ENCODE measurements around the gene HELZ. TPM values are rescaled to one million over a fixed set of nuclear protein-coding genes. Genes with fewer than 3 reads are reported as not detected.
A peak's percentile ranks its signal among the peaks of the same experiment; 100 is the strongest.

The HELZ gene, protein sequence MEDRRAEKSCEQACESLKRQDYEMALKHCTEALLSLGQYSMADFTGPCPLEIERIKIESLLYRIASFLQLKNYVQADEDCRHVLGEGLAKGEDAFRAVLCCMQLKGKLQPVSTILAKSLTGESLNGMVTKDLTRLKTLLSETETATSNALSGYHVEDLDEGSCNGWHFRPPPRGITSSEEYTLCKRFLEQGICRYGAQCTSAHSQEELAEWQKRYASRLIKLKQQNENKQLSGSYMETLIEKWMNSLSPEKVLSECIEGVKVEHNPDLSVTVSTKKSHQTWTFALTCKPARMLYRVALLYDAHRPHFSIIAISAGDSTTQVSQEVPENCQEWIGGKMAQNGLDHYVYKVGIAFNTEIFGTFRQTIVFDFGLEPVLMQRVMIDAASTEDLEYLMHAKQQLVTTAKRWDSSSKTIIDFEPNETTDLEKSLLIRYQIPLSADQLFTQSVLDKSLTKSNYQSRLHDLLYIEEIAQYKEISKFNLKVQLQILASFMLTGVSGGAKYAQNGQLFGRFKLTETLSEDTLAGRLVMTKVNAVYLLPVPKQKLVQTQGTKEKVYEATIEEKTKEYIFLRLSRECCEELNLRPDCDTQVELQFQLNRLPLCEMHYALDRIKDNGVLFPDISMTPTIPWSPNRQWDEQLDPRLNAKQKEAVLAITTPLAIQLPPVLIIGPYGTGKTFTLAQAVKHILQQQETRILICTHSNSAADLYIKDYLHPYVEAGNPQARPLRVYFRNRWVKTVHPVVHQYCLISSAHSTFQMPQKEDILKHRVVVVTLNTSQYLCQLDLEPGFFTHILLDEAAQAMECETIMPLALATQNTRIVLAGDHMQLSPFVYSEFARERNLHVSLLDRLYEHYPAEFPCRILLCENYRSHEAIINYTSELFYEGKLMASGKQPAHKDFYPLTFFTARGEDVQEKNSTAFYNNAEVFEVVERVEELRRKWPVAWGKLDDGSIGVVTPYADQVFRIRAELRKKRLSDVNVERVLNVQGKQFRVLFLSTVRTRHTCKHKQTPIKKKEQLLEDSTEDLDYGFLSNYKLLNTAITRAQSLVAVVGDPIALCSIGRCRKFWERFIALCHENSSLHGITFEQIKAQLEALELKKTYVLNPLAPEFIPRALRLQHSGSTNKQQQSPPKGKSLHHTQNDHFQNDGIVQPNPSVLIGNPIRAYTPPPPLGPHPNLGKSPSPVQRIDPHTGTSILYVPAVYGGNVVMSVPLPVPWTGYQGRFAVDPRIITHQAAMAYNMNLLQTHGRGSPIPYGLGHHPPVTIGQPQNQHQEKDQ (N-terminal part only)
- 58.8 TPM for total RNA-seq
- polyA plus RNA-seq (ENCODE audit: insufficient read depth, low read depth, low replicate concordance) = 2.8 TPM
- long read RNA-seq, donor 1, partial matches to known transcripts = 0 of 1 reads
- long read RNA-seq, donor 1, other reads (novel, unspliced or antisense) = 0 of 1 reads
- long read RNA-seq, donor 2 = 0 reads
- long read RNA-seq, donor 3, partial matches to known transcripts = 15 of 16 reads
- long read RNA-seq, donor 3, other reads (novel, unspliced or antisense) = 0 of 16 reads
- long read RNA-seq, donor 4, partial matches to known transcripts = 5 of 5 reads
- long read RNA-seq, donor 4, other reads (novel, unspliced or antisense) = 0 of 5 reads
- long read RNA-seq, donor 5 = 0 reads
- long read RNA-seq, donor 6 = 0 reads
- long read RNA-seq, donor 7, partial matches to known transcripts = 5 of 15 reads
- long read RNA-seq, donor 7, other reads (novel, unspliced or antisense) = 6 of 15 reads
- long read RNA-seq, donor 8, partial matches to known transcripts = 5 of 6 reads
- long read RNA-seq, donor 8, other reads (novel, unspliced or antisense) = 0 of 6 reads
- long read RNA-seq, donor 9, partial matches to known transcripts = 0 of 1 reads
- long read RNA-seq, donor 9, other reads (novel, unspliced or antisense) = 0 of 1 reads
- long read RNA-seq, donor 10 = 0 reads

DNA sequence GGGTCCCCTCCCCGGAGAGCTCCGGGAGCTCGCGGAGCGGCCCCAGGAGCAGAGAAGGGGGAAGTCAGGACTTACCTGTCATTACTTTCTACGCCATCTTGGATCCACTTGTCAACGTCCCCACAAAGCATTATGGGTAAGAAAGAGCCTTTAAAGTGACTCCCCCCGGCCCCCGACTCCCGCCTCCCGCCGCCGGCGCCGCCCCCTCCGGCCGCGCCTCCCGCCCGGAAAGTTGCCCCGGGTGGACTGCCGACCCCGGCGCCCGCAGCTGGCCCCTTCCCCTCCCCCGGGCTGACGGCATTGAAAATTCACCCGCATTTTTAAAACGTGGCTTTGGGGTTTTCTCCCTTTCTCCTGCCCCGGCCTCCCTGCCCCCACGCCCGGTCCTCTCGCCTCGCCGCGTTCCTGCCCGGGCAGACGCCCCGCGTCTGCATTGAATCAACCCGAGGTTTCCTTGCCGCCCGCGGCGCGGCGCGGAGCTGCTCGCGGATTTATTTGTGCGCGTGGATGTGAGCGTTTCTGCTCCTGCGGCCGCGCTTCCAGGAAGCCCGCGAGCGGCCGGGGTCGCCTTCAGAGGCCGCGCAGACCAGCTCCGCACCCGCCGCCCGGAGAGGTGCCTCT lies at the start of gene HELZ:
TSS of gene HELZ (minus strand) at position 124 of the 621 bp plus-strand sequence. CDS start 26,392 bp downstream, outside the sequence.
- TF ChIP-seq, protein P1, sequence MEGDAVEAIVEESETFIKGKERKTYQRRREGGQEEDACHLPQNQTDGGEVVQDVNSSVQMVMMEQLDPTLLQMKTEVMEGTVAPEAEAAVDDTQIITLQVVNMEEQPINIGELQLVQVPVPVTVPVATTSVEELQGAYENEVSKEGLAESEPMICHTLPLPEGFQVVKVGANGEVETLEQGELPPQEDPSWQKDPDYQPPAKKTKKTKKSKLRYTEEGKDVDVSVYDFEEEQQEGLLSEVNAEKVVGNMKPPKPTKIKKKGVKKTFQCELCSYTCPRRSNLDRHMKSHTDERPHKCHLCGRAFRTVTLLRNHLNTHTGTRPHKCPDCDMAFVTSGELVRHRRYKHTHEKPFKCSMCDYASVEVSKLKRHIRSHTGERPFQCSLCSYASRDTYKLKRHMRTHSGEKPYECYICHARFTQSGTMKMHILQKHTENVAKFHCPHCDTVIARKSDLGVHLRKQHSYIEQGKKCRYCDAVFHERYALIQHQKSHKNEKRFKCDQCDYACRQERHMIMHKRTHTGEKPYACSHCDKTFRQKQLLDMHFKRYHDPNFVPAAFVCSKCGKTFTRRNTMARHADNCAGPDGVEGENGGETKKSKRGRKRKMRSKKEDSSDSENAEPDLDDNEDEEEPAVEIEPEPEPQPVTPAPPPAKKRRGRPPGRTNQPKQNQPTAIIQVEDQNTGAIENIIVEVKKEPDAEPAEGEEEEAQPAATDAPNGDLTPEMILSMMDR (IDR thresholded peaks at IDR 0.05; ENCODE audit: borderline replicate concordance, extremely low read depth, insufficient read depth) = no peak
- Histone ChIP-seq H3K27ac (ENCODE audit: low read depth in 2 of 2, low read length in 2 of 2) (peak within 1 kb of the TSS; percentile 84 to 92), H3K9ac (ENCODE audit: low read length in 3 of 3) (peak within 1 kb of the TSS; percentile 16 to 92 (median 82)), H3K36me3 (ENCODE audit: control insufficient read depth in 2 of 3, insufficient read depth in 3 of 3, low read length in 3 of 3) (no peaks in the 10 kb centered on the region), H3K4me1 (ENCODE audit: control insufficient read depth in 2 of 3, insufficient read depth in 2 of 3, low read depth in 1 of 3, low read length in 3 of 3) (peaks cover 0 to 19% (median 6%) of the 10 kb centered on the region in 3 donors), H3K27me3 (ENCODE audit: control insufficient read depth, insufficient read depth, low read length) (no peaks in the 10 kb centered on the region), H3K4me3 (ENCODE audit: low read length in 3 of 3) (peak within 1 kb of the TSS; percentile 53 to 82 (median 79)), H3K9me3 (ENCODE audit: control insufficient read depth in 2 of 3, insufficient read depth in 1 of 3, low read length in 3 of 3) (no peaks in the 10 kb centered on the region)
- FAIRE-seq (no peak), DNase-seq (peak; percentile 87 to 95 (median 90))
- intact Hi-C loops (cut with DNase I) = no loop called here

DNA sequence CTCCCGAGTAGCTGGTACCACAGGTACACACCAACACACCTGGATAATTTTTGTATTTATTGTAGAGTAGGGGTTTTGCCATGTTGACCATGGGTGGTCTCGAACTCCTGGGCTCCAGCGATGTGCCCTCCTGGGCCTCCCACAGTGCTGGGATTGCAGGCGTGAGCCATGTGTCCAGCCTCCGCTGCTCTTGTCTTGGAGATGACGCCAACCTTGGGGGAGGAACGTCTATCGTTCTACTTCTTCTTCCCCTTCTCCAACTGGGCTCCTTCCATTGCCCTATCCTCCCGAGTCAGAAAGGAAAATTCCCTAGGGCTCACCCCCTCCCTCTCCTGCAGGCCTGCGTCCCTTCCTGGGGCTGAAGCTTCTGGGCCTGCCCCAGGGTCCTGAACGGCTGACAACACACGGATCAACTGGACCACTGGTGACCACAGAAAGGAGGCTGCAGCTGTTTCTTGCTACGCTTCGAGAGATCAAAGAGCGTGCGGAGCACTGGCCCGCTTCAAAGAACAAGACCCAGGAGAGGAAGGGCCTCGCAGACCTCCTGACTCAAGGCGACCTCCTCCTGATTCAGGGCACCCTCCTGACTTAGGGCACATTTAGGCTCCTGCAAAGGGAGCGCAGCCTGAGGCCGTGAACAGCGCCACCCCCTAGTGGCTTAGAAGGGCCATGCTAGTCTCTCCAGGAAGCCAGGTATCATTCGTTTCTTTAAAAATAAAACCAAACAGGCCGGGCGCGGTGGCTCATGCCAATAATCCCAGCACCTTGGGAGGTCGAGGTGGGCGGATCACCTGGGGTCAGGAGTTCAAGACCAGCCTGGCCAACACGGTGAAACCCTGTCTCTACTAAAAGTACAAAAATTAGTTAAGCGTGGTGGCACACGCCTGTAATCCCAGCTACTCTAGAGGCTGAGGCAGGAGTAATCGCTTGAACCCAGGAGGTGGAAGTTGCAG lies 48.5 kb upstream of the HELZ start:
- no peak overlapping the region for H3K9ac ChIP-seq (ENCODE audit: low read length in 3 of 3)
- no peaks in the 10 kb centered on the region for H3K36me3 ChIP-seq (ENCODE audit: control insufficient read depth in 2 of 3, insufficient read depth in 3 of 3, low read length in 3 of 3)
- intact Hi-C loops (cut with DNase I) = no loop called here
- FAIRE-seq (no peak), DNase-seq (peak; percentile 50 to 83 (median 59))
- no peaks in the 10 kb centered on the region for H3K9me3 ChIP-seq (ENCODE audit: control insufficient read depth in 2 of 3, insufficient read depth in 1 of 3, low read length in 3 of 3)
- TF ChIP-seq, protein P1 (IDR thresholded peaks at IDR 0.05; ENCODE audit: borderline replicate concordance, extremely low read depth, insufficient read depth) = peak; percentile 75
- H3K27me3 ChIP-seq (ENCODE audit: control insufficient read depth, insufficient read depth, low read length) = no peaks in the 10 kb centered on the region
- no peaks in the 10 kb centered on the region for H3K4me1 ChIP-seq (ENCODE audit: control insufficient read depth in 2 of 3, insufficient read depth in 2 of 3, low read depth in 1 of 3, low read length in 3 of 3)
- H3K27ac ChIP-seq (ENCODE audit: low read depth in 2 of 2, low read length in 2 of 2) = no peak overlapping the region
- peak overlapping the region in 1 of 3 donors; percentile 18 for H3K4me3 ChIP-seq (ENCODE audit: low read length in 3 of 3)

All from kidney (tissue), 22 donors.